Neutrophil (primary cell): Measurements from ENCODE around the gene ZNF189.

ENCODE experiments used
- H3K27ac ChIP-seq: fragments of 200-600 bp; sonication (generic); 2 replicates; pipeline ENCODE4 v1.5.1; 2016; ENCODE audit warnings: mild to moderate bottlenecking, moderate library complexity
- H3K27me3 ChIP-seq: fragments of 200-600 bp; sonication (generic); 2 replicates; pipeline ENCODE4 v1.6.0; 2016; ENCODE audit warnings: mild to moderate bottlenecking
- H3K36me3 ChIP-seq: fragments of 200-600 bp; sonication (generic); 2 replicates; pipeline ENCODE4 v1.5.1; 2017
- H3K4me1 ChIP-seq, 2 experiments: fragments of 200-600 bp in 1 of 2; sonication (generic) in 1 of 2; 1 replicate in 1 of 2; 2 replicates in 1 of 2; pipeline versions ENCODE4 v1.5.1 to v1.6.1; 2013 to 2016; ENCODE audit warnings: low read depth in 1 of 2, low read length in 1 of 2, mild to moderate bottlenecking in 1 of 2, moderate library complexity in 1 of 2; ENCODE audit not compliant: control insufficient read depth in 1 of 2, insufficient read depth in 1 of 2
- H3K4me3 ChIP-seq, 2 experiments: fragments of 200-600 bp in 1 of 2; sonication (generic) in 1 of 2; 1 replicate in 1 of 2; 2 replicates in 1 of 2; pipeline ENCODE4 v1.5.1; 2013 to 2016; ENCODE audit warnings: low read depth in 1 of 2, low read length in 1 of 2, mild to moderate bottlenecking in 1 of 2, moderate library complexity in 1 of 2
- H3K9me3 ChIP-seq: fragments of 200-600 bp; sonication (generic); 2 replicates; pipeline ENCODE4 v1.5.1; 2016
- TF ChIP-seq, protein P1 (sequence below): fragments of 200-600 bp; sonication (generic); IDR thresholded peaks from 2 replicates; pipeline ENCODE4 v1.5.1; 2016; ENCODE audit warnings: antibody characterized with exemption

Gene ZNF189

GRCh38 chr9:101365181-101365580 lies 33.5 kb upstream of the ZNF189 start:
- no peaks in the 10 kb centered on the region for H3K9me3 ChIP-seq
- H3K27ac ChIP-seq, result no peak overlapping the region
- H3K4me3 ChIP-seq, result no peak overlapping the region
- peaks cover 5% of the 10 kb centered on the region for H3K27me3 ChIP-seq
- no peaks in the 10 kb centered on the region for H3K36me3 ChIP-seq
- TF ChIP-seq, protein P1, sequence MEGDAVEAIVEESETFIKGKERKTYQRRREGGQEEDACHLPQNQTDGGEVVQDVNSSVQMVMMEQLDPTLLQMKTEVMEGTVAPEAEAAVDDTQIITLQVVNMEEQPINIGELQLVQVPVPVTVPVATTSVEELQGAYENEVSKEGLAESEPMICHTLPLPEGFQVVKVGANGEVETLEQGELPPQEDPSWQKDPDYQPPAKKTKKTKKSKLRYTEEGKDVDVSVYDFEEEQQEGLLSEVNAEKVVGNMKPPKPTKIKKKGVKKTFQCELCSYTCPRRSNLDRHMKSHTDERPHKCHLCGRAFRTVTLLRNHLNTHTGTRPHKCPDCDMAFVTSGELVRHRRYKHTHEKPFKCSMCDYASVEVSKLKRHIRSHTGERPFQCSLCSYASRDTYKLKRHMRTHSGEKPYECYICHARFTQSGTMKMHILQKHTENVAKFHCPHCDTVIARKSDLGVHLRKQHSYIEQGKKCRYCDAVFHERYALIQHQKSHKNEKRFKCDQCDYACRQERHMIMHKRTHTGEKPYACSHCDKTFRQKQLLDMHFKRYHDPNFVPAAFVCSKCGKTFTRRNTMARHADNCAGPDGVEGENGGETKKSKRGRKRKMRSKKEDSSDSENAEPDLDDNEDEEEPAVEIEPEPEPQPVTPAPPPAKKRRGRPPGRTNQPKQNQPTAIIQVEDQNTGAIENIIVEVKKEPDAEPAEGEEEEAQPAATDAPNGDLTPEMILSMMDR, result no peak
- no peaks in the 10 kb centered on the region for H3K4me1 ChIP-seq

- peaks cover 5% of the 10 kb centered on the region for H3K27me3 ChIP-seq
- TF ChIP-seq, protein P1, result no peak
- H3K4me3 ChIP-seq, result no peak overlapping the region
- H3K36me3 ChIP-seq, result no peaks in the 10 kb centered on the region
- no peaks in the 10 kb centered on the region for H3K4me1 ChIP-seq
- no peaks in the 10 kb centered on the region for H3K9me3 ChIP-seq
- no peak overlapping the region for H3K27ac ChIP-seq
Measured at GRCh38 chr9:101366038-101366756, 32.5 kb upstream of the ZNF189 start.

- no peak overlapping the region for H3K4me3 ChIP-seq
- TF ChIP-seq, protein P1, result no peak
- H3K27me3 ChIP-seq, result peaks cover 5% of the 10 kb centered on the region
- no peaks in the 10 kb centered on the region for H3K4me1 ChIP-seq
- H3K36me3 ChIP-seq, result no peaks in the 10 kb centered on the region
- H3K9me3 ChIP-seq, result no peaks in the 10 kb centered on the region
- H3K27ac ChIP-seq, result no peak overlapping the region
Measured at GRCh38 chr9:101367323-101367722, 31.3 kb upstream of the ZNF189 start.

DNA sequence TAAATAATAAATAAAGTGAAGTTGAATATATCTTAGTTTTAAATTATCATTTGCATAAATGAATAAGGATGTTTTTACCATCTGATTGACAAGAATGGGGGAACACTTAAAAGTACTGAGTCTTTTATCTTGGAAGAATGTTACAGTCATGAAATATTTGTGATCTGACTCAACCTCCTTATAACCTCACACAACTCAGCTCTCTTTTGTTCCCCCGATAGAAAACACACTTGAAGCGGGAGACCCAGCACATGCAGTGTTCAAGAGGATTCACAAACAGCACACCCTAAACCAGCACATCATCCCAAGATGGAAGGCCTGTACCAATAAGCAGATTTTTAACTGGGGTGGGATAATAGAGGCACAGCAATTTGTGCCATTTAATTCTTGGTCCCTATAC lies 29.4 kb upstream of the ZNF189 start:
- no peaks in the 10 kb centered on the region for H3K36me3 ChIP-seq
- H3K27me3 ChIP-seq, result peaks cover 22% of the 10 kb centered on the region
- H3K9me3 ChIP-seq, result no peaks in the 10 kb centered on the region
- no peak overlapping the region for H3K4me3 ChIP-seq
- TF ChIP-seq, protein P1, result no peak
- no peaks in the 10 kb centered on the region for H3K4me1 ChIP-seq
- no peak overlapping the region for H3K27ac ChIP-seq

DNA sequence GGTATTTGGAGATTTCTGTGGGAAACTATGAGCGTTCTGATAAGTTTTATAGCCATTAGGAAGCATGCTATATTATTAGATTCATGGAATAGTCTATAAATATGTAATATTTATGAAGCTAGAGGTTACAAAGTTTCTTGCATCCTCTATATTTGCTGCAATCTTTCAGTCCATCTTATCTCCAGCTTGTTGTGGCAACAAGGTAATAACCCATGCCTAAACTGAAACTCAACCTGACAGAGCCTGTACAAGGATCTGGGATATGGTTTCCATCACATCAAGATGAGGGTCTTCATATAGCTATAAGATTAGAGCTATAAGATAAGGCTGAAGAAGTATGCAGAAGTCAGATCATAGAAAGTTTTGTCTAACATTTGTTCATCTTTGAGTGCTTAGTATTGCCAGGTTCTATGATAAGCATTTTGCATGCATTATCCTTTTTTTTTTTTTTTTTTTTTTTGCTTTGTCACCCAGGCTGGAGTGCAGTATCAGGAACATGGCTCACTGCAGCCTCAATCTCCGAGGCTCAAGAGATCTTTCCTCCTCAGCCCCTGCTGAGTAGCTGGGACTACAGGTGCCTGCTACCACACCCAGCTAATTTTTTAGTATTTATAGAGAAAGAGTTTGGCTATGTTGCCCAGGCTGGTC lies 28.6 kb upstream of the ZNF189 start:
- TF ChIP-seq, protein P1, result no peak

More for the DNA sequence above, 28.6 kb upstream of the ZNF189 start:
- no peak overlapping the region for H3K27ac ChIP-seq
- H3K36me3 ChIP-seq, result no peaks in the 10 kb centered on the region
- peaks cover 22% of the 10 kb centered on the region for H3K27me3 ChIP-seq
- no peaks in the 10 kb centered on the region for H3K9me3 ChIP-seq
- H3K4me1 ChIP-seq, result no peaks in the 10 kb centered on the region
- no peak overlapping the region for H3K4me3 ChIP-seq
